HepG2 (cell line): ENCODE data around the gene PCGF3. TPM values are rescaled to one million over a fixed set of nuclear protein-coding genes. Genes with fewer than 3 reads are reported as not detected.

Experiments
- ATAC-seq: fragments of 200-7000 bp; cut with Tn5 transposase; 3 replicates; pipeline ENCODE4 v1.9.1; 2020; ENCODE audit warnings: mild to moderate bottlenecking, moderate library complexity
- BruUV-seq: library from RNA; stranded (reverse); fragments of 400-500 nt; replicated peaks from 2 replicates; lab custom pipeline; 2021; lab: Mats Ljungman, UMichigan
- CTCF ChIA-PET: fragments of 300-600 bp; formaldehyde crosslinking; extraction: SDS; loops from one replicate; lab custom pipeline; 2021; ENCODE audit warnings: low total read pairs, inconsistent platforms, low intra/inter-chr PET ratio; lab: Yijun Ruan, JAX
- POLR2A ChIA-PET: fragments of 350-600 bp; sonication (Branson Sonifier 250); formaldehyde crosslinking; loops from one replicate; lab custom pipeline; 2020; ENCODE audit warnings: antibody characterized with exemption, inconsistent platforms; lab: Yijun Ruan, JAX
- DNase-seq: peaks from one replicate; pipeline ENCODE4 v3.0.0-alpha.2; 2015; ENCODE audit warnings: low spot score
- FAIRE-seq: peaks from 3 replicates; lab custom pipeline; 2011; peaks lifted over from hg19 to GRCh38; lab: Jason Lieb, UNC
- H2AFZ ChIP-seq: one replicate; pipeline ENCODE4 v1.6.1; 2011; ENCODE audit warnings: low read length, inconsistent platforms
- H3K27ac ChIP-seq: fragments of 300-600 bp; 3 replicates; pipeline ENCODE4 v1.8.0; 2011; ENCODE audit warnings: mixed run types, mild to moderate bottlenecking, mixed read lengths, low read length, inconsistent platforms; ENCODE audit not compliant: insufficient read depth; ENCODE audit errors: extremely low read length
- H3K27me3 ChIP-seq, 2 experiments: fragments of 200-600 bp in 1 of 2; 2 replicates in 1 of 2; 3 replicates in 1 of 2; pipeline versions ENCODE4 v1.6.0 to v1.8.0; 2011; ENCODE audit warnings: low read length in 2 of 2, mild to moderate bottlenecking in 2 of 2, moderate library complexity in 2 of 2, inconsistent platforms in 1 of 2; ENCODE audit not compliant: insufficient read depth in 2 of 2, control insufficient read depth in 1 of 2
- H3K36me3 ChIP-seq, 2 experiments: fragments of 200-600 bp in 1 of 2; replicated peaks in 1 of 2; 2 replicates in 1 of 2; 3 replicates in 1 of 2; pipeline versions ENCODE4 v1.5.1 to v1.8.0; 2011; ENCODE audit warnings: low read length in 2 of 2, inconsistent platforms in 1 of 2; ENCODE audit not compliant: insufficient read depth in 2 of 2, control insufficient read depth in 1 of 2
- H3K4me1 ChIP-seq: 2 replicates; pipeline ENCODE4 v1.5.1; 2012; ENCODE audit warnings: low read length, inconsistent platforms; ENCODE audit not compliant: insufficient read depth
- H3K4me2 ChIP-seq: 2 replicates; pipeline ENCODE4 v1.6.0; 2011; ENCODE audit warnings: low read depth, low read length, inconsistent platforms
- H3K4me3 ChIP-seq, 3 experiments: fragments of 200-600 bp in 1 of 3; sonication (generic), shearing (Covaris generic) in 1 of 3; replicated peaks in 1 of 3; 2 replicates each; pipeline ENCODE4 v1.5.1; 2011 to 2016; ENCODE audit warnings: low read length in 3 of 3, inconsistent platforms in 2 of 3, low read depth in 2 of 3, mild to moderate bottlenecking in 2 of 3, control low read depth in 1 of 3, mixed read lengths in 1 of 3; ENCODE audit not compliant: insufficient read depth in 1 of 3
- H3K79me2 ChIP-seq: one replicate; pipeline ENCODE4 v1.6.1; 2011; ENCODE audit warnings: low read length, inconsistent platforms; ENCODE audit not compliant: insufficient read depth
- H3K9ac ChIP-seq: 2 replicates; pipeline ENCODE4 v1.6.0; 2011; ENCODE audit warnings: mild to moderate bottlenecking, low read depth, low read length, inconsistent platforms; ENCODE audit not compliant: insufficient read depth
- H3K9me3 ChIP-seq: 2 replicates; pipeline ENCODE4 v1.5.1; 2012; ENCODE audit warnings: mild to moderate bottlenecking, low read length
- H4K20me1 ChIP-seq: 2 replicates; pipeline ENCODE4 v1.6.0; 2011; ENCODE audit warnings: inconsistent platforms, mild to moderate bottlenecking, low read length, moderate library complexity; ENCODE audit not compliant: insufficient read depth
- FOXC1 ChIP-seq: sonication (generic); formaldehyde crosslinking; IDR thresholded peaks from 2 replicates; pipeline ENCODE4 v1.8.0; 2022; ENCODE audit warnings: mild to moderate bottlenecking, missing genetic modification reagents, borderline replicate concordance
- HCFC1 ChIP-seq: fragments of 150-350 bp; IDR thresholded peaks from 2 replicates; pipeline ENCODE4 v1.6.1; 2014; ENCODE audit warnings: low read depth, low read length
- MBD4 ChIP-seq: IDR thresholded peaks from 2 replicates; pipeline ENCODE4 v1.6.1; 2012; ENCODE audit warnings: low read length, inconsistent platforms, borderline replicate concordance
- MTF2 ChIP-seq: sonication (generic); formaldehyde crosslinking; IDR thresholded peaks from 2 replicates; pipeline ENCODE4 v1.5.0; 2020; ENCODE audit warnings: missing genetic modification reagents, borderline replicate concordance
- RFX5 ChIP-seq: IDR thresholded peaks from 2 replicates; pipeline ENCODE4 v1.6.1; 2011; ENCODE audit warnings: low read depth, low read length, improper control_type of control experiment
- SNAI1 ChIP-seq: sonication (generic); formaldehyde crosslinking; IDR thresholded peaks from 2 replicates; pipeline ENCODE4 v1.5.0; 2020; ENCODE audit warnings: mild to moderate bottlenecking, missing genetic modification reagents, borderline replicate concordance
- SP5 ChIP-seq: IDR thresholded peaks from 2 replicates; pipeline ENCODE4 v1.6.1; 2016; ENCODE audit warnings: low read depth, borderline replicate concordance
- SRSF4 ChIP-seq: fragments of 200-400 bp; formaldehyde crosslinking; IDR thresholded peaks from one replicate; pipeline ENCODE4 v1.6.1; 2018; ENCODE audit warnings: mild to moderate bottlenecking, low read depth, low read length, moderate library complexity; ENCODE audit not compliant: poor library complexity, severe bottlenecking
- ZFX ChIP-seq: sonication (generic); formaldehyde crosslinking; IDR thresholded peaks from 2 replicates; pipeline ENCODE4 v1.4.0; 2020; ENCODE audit warnings: mild to moderate bottlenecking, low read depth, missing genetic modification reagents, moderate library complexity
- ZKSCAN8 ChIP-seq: IDR thresholded peaks from 2 replicates; pipeline ENCODE4 v1.6.1; 2016; ENCODE audit warnings: borderline replicate concordance, missing genetic modification reagents, missing compliant biosample characterization
- ZNF335 ChIP-seq: sonication (generic); formaldehyde crosslinking; IDR thresholded peaks from 2 replicates; pipeline ENCODE4 v1.4.0; 2020; ENCODE audit warnings: missing genetic modification reagents
- ZNF652 ChIP-seq: IDR thresholded peaks from 2 replicates; pipeline ENCODE4 v1.6.1; 2016; ENCODE audit warnings: low read depth, borderline replicate concordance
- WGBS: methylation state at CpG from one replicate; pipeline ENCODE4 v1.1.6; 2017; ENCODE audit warnings: low lambda C conversion rate; 5-methylcytosine and 5-hydroxymethylcytosine counted together
- in situ Hi-C: cut with HindIII; loops from 2 replicates; pipeline ENCODE4 v1.10.0; 2017; ENCODE audit warnings: low pct_unique_long_range_greater_than_20kb; ENCODE audit not compliant: extremely low pct_ligation_motif_present
- intact Hi-C: fragments of 100-400 bp; cut with micrococcal nuclease; formaldehyde crosslinking; loops from one replicate; pipeline ENCODE4 v1.10.0; 2022; ENCODE audit not compliant: unreplicated experiment
- polyA plus RNA-seq, 8 experiments: library from polyadenylated mRNA; depleted of rRNA in 3 of 8; stranded (reverse) in 7 of 8; unstranded in 1 of 8; fragments of >200 nt; fragmentation: Illumina TruSeq in 4 of 8; extraction: Trizol in 4 of 8; gene quantifications; 2 replicates each; pipeline versions ENCODE4 v1.2.1 to v1.2.3, GENCODE V29; 2011 to 2016; ENCODE audit warnings: low read depth in 4 of 8, missing spikeins in 1 of 8, mixed read lengths in 1 of 8; ENCODE audit not compliant: insufficient read depth in 1 of 8
- total RNA-seq, 5 experiments: library from RNA; depleted of rRNA; stranded (reverse); fragments of >200 nt; fragmentation: Illumina TruSeq; extraction: Trizol; gene quantifications; 2 replicates each; pipeline ENCODE4 v1.2.3, GENCODE V29; 2016; ENCODE audit warnings: low read depth in 1 of 5
- TF ChIP-seq, protein P1 (sequence below): sonication (generic); formaldehyde crosslinking; IDR thresholded peaks from 2 replicates; pipeline ENCODE4 v1.5.1; 2020; ENCODE audit warnings: mild to moderate bottlenecking, missing genetic modification reagents, moderate library complexity
- TF ChIP-seq, protein P2 (sequence below): sonication (generic); formaldehyde crosslinking; IDR thresholded peaks from 2 replicates; pipeline ENCODE4 v1.4.0; 2020; ENCODE audit warnings: missing genetic modification reagents

The PCGF3 gene
- total and polyA plus RNA-seq, 2 of the 13 experiments (the other 11 are each of a cell fraction or from before 2014, with no cell fraction given), result 28.6 to 66.2 TPM

DNA sequence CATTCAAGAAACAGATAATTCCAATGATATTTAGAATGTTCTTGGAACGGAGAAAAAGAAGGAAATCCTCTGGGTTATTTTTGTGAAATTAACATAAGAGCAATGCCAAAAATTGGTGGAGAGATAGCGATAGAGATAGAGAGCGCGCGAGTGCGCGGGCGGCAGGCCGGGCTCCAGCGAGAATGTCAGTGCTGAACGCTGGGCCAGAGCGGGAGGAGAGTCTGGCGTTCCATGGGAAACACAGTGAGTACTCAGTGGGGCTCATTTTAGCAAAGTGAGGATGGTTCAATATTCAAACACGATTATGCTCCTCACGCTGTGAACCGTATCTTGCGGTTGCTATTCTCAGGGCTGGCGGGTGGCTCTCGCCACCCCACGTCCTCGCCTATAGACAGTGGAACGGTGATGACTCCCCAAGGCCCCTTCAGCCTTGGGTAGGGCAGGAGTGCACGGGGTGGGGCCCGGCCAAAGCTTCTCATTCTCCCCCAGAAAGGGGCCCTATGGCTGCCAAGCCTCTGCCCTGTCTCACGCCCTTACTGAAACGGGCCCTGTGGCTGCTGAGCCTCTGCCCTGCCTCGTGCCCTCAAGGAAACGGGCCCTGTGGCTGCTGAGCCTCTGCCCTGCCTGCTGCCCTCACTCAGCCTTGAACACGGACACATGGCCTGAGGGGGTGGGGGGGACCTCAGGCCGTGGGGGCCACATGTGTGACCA is 103.4 kb downstream of the PCGF3 start:
- no peak for DNase-seq

More for the DNA sequence above, 103.4 kb downstream of the PCGF3 start:
- Histone ChIP-seq H3K79me2 (no peaks in the 10 kb centered on the region), H2AFZ (no peak overlapping the region), H3K4me1 (peaks cover 6% of the 10 kb centered on the region), H3K36me3 (no peaks in the 10 kb centered on the region), H4K20me1 (no peaks in the 10 kb centered on the region), H3K27ac (no peak overlapping the region), H3K4me3 (no peak overlapping the region), H3K9me3 (no peaks in the 10 kb centered on the region), H3K4me2 (no peak overlapping the region), H3K9ac (no peak overlapping the region), H3K27me3 (peaks cover 1 to 22% of the 10 kb centered on the region in 2 experiments; a peak in 4 of 5 replicates)
- ATAC-seq (peak; percentile 20; the same call in 1 of the 3 replicates), FAIRE-seq (no peak)
- ChIA-PET POLR2A (no interaction called here), CTCF (no interaction called here)
- BruUV-seq, result no TSS peak
- intact Hi-C loops (no loop called here), in situ Hi-C loops (no loop called here)
- 71% methylated on average over 20 of the region's 30 CpGs for WGBS
- TF ChIP-seq MBD4, result no peak
- TF ChIP-seq SP5 (CRISPR knock-in tag), result no peak
- no peak for TF ChIP-seq HCFC1
- TF ChIP-seq ZFX, result no peak
- TF ChIP-seq FOXC1 (CRISPR knock-in tag), result no peak
- no peak for TF ChIP-seq SNAI1 (CRISPR knock-in tag)
- TF ChIP-seq ZNF335, result no peak
- no peak for TF ChIP-seq RFX5
- TF ChIP-seq MTF2 (CRISPR knock-in tag), result no peak
- TF ChIP-seq SRSF4, result no peak
- TF ChIP-seq, protein P1, sequence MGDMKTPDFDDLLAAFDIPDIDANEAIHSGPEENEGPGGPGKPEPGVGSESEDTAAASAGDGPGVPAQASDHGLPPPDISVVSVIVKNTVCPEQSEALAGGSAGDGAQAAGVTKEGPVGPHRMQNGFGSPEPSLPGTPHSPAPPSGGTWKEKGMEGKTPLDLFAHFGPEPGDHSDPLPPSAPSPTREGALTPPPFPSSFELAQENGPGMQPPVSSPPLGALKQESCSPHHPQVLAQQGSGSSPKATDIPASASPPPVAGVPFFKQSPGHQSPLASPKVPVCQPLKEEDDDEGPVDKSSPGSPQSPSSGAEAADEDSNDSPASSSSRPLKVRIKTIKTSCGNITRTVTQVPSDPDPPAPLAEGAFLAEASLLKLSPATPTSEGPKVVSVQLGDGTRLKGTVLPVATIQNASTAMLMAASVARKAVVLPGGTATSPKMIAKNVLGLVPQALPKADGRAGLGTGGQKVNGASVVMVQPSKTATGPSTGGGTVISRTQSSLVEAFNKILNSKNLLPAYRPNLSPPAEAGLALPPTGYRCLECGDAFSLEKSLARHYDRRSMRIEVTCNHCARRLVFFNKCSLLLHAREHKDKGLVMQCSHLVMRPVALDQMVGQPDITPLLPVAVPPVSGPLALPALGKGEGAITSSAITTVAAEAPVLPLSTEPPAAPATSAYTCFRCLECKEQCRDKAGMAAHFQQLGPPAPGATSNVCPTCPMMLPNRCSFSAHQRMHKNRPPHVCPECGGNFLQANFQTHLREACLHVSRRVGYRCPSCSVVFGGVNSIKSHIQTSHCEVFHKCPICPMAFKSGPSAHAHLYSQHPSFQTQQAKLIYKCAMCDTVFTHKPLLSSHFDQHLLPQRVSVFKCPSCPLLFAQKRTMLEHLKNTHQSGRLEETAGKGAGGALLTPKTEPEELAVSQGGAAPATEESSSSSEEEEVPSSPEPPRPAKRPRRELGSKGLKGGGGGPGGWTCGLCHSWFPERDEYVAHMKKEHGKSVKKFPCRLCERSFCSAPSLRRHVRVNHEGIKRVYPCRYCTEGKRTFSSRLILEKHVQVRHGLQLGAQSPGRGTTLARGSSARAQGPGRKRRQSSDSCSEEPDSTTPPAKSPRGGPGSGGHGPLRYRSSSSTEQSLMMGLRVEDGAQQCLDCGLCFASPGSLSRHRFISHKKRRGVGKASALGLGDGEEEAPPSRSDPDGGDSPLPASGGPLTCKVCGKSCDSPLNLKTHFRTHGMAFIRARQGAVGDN (CRISPR knock-in tag), result 0 out of 2 replicates have a peak, but pooled peaks have one; percentile 9
- TF ChIP-seq, protein P2, sequence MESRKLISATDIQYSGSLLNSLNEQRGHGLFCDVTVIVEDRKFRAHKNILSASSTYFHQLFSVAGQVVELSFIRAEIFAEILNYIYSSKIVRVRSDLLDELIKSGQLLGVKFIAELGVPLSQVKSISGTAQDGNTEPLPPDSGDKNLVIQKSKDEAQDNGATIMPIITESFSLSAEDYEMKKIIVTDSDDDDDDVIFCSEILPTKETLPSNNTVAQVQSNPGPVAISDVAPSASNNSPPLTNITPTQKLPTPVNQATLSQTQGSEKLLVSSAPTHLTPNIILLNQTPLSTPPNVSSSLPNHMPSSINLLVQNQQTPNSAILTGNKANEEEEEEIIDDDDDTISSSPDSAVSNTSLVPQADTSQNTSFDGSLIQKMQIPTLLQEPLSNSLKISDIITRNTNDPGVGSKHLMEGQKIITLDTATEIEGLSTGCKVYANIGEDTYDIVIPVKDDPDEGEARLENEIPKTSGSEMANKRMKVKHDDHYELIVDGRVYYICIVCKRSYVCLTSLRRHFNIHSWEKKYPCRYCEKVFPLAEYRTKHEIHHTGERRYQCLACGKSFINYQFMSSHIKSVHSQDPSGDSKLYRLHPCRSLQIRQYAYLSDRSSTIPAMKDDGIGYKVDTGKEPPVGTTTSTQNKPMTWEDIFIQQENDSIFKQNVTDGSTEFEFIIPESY, result 0 out of 2 replicates have a peak, but pooled peaks have one; percentile 15
- TF ChIP-seq ZKSCAN8 (CRISPR knock-in tag), result no peak
- no peak for TF ChIP-seq ZNF652 (CRISPR knock-in tag)
